GM21723 (cell line): ENCODE measurements around the gene TMPRSS7.
A peak's percentile ranks its signal among the peaks of the same experiment; 100 is the strongest.
"Not testable (repeated sequence)": the region's sequence is repeated elsewhere in the genome, so short reads cannot be mapped to it uniquely, and the experiment has no call there.

ENCODE experiments used
- ATAC-seq: cut with Tn5 transposase; IDR thresholded peaks from one replicate; pipeline ENCODE4 v1.9.1; 2021; ENCODE audit warnings: mild to moderate bottlenecking, moderate library complexity; ENCODE audit not compliant: unreplicated experiment

TMPRSS7 gene

DNA sequence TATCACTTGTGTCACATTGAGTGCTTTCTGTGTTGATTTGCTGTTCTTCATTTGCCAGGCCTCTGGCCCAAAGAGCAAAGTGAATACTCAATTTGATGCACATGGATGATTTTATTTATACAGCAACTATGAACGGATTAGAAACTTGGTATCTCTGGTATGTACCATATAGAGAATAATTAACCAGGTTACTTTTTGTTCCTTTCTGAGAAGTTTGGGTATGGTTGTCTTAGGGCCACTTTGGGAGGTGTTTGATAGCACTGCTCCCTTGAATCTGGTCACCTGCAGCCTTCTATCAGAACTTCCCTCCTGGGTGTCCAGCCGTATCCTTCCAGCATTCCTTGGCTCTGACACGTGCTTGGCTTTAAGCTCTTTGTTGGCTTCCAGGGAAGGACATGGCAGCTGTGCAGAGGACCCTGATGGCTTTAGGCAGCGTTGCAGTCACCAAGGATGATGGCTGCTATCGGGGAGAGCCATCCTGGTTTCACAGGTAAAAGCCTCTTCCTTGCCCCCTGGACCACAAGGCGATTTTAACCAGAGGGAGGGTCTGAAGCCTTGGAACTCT is 23.1 kb upstream of the TMPRSS7 start:
- no peak for ATAC-seq

DNA sequence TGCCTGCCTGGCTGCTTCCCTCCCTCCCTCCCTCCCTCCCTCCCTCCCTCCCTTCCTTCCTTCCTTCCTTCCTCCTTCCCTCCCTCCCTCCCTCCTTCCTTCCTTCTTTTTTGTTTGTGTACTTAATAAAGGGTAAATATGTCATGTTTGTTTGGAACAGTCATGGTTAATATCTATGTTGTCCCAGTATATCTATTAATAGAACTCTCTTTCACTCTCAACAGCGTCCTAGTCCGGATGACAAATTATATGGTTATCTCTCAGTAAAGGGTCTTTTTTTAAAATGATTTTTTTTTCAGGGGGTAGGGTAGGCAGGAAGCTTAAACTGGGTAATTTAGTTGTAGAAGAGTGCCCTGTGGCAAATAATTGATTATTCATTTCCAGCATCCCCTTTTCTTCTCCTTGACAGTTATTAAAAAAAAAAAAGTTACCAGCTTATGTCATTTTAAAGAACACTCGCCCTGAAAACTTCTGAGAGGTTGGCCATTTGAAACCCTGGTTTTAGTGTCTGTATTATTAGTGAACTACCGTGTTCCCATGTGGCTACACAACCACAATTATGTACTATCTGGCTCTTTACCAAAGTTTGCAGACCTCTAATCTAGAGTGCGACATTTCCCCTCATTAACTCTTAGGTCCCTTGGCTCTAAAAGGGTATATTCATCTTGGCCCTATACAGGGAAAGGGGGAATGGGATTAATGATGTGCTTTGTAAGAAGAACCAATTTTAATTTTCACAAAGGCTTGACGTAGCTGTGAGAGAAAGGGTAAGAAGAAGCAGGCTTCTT is 22.1 kb upstream of the TMPRSS7 start:
- no peak for ATAC-seq

DNA sequence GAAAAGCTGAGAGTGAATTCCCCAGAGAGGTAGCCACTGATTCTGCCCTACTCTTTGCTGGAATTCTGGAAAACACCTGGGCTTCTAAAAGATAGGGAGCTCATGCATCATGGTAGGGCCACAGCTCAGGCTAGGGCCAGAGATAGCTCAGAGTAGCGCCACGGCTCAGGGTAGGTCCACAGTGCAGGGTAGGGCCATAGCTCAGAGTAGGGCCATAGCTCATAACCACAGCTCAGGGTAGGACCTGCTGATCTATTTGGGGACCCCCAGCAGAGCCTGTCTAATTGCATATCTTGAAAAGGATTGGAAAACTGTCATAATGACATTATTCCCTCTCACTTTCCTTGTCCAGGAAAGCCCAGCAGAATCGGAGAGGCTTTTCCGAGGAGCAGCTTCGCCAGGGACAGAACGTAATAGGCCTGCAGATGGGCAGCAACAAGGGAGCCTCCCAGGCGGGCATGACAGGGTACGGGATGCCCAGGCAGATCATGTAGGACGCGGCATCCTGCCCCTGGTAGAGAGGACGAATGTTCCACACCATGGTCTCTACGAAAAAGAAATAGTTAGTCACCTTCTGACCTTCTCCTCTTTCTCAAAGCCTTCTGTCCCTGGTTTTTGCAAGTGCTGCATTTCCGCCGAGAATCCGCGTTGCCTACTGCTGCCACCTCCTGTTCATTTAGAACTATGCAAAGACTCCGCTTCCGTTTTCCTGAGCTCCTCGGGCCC is 21.3 kb upstream of the TMPRSS7 start:
- peak; percentile 93 for ATAC-seq

DNA sequence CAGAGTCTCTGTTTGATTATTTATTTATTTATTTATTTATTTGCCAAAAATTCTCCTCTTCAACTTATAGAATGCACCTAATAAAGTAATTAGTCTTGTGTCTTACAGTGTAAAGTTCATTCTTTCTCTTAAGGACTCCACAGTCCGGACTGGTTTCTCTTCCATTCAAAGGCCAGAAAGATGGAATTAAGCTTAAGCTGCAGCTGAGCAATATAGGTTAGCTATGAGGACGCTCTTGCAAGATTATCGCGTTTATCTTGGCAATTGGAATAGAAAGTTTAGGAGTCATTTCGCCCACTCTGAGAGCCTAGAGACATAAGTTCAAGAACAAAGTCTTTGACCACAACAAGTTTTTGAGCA is 20.8 kb upstream of the TMPRSS7 start:
- ATAC-seq = peak; percentile 46

DNA sequence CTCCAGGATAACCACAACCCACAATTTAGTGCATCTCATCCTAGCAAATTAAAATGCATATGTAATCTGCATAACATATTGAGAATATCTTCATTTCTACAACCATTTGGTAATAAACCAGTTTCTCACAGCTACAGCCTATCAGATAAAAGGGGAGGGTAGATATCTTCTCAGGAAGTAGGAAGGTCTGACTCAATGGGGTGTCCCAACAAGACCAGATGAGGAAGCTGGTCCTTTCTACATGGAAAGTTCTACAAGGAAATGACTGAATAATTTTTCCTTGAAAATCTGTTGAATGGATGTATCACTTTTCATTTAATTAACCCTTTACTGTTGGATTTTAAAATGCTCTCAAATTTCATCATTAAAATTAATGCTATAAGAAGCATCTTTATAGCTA is 17.4 kb upstream of the TMPRSS7 start:
- no peak for ATAC-seq

DNA sequence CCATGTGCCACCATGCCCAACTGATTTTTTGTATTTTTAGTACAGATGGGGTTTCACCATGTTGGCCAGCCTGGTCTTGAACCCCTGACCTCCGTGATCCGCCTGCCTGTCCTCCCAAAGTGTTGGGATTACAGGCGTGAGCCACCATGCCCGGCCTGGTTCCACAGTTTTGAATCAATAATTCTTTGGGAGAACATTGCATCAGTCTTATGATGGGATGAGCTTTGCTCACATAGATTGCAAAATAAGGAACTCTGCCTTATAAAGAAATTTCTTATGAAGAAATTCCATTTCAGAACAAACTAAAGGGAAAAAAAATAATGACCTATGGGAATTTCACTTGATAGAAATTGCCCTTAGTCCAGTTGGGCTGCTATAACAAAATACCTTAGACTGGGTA is 15.8 kb upstream of the TMPRSS7 start:
- ATAC-seq = no peak

DNA sequence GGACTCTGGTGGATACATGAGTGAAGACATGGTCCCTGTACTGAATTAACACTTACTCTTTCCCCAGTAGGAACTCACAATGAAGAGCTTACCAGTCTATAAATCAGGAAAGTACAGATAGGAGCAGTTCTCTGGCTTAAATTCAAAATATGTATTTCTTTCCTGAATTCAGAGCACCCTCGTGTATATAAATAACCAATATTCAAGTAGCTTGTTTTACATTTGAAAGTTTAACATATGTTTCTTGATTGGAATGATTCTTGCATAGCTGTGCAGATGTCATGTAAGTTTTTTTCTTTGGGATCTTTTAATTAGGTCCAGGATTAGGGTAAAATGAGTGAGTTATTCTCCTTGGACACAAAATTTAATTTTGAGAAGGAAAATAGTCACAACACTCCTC is 14.8 kb upstream of the TMPRSS7 start:
- ATAC-seq = no peak

DNA sequence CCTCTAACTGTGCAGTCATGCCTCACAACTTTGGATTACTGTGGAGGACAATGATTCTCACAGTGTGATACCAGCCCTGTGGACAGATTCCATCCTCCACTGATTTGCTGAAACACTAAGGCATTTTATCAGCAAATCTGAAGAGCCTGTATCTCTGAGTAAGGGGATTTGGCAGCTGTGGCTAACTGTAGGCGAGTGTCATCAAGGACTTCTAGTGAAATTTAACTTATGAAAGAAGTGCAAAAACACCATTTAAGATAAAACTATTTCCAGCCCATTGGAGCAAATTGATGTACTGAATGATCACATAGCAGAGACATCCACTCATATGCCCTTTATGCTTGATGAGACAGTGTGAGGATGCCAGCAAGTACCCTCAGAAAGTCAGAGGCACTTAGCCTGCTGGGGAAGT is 13.9 kb upstream of the TMPRSS7 start:
- ATAC-seq = no peak

DNA sequence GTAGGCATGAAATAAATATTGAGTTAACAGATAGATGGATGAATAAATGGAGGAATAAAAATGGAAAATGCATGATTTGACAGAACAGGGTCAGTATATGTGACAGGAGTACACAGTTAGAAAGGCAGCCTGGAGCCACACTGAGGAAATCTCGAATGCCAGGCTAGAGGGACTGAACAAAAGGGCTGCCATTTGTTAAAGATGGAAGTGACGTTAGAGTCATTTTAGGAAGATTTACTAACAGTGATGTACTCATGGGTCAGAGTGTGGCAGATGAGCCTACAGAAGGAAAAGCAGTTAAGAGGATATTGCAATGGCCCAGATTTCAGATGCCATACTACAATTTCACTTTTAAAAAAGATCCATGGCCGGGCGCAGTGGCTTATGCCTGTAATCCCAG is 7.4 kb upstream of the TMPRSS7 start:
- ATAC-seq = no peak

DNA sequence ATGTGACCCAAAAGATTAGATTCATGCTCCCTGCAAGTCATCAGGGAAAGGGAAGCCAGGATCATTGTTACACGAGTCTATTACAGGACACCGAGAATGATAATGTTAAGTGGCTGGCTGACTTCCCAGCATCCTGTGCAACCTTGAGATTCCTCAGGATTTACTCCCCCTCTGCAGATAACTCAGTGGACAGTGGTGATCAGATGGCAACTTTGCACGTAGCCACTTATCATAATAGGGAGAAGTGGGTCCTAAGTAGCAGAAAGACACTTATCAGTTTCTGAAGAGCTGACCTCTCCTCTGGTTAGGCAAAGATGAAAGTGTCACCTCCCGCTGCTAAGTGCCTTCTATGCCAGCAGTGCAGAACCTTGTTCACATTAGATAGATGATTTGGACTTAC is 6.7 kb upstream of the TMPRSS7 start:
- no peak for ATAC-seq

DNA sequence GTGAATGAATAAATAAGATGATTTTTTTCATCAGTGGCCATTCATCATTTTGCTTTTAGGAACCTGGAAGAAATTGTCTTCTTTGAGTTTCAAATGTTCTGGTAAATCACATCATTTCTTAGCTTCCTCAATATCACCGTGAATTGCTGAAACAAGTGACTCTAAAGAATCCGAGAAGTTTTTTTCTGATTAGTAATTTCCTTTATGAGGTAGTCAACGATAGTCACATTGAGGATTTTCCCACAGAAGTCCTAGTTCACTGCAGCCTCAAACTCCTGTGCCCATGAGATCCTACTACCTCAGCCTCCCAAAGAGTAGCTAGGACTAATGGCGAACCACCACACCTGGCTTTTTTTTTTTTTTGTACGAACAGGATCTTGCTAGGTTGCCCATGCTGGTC is 3.6 kb upstream of the TMPRSS7 start:
- no peak for ATAC-seq

DNA sequence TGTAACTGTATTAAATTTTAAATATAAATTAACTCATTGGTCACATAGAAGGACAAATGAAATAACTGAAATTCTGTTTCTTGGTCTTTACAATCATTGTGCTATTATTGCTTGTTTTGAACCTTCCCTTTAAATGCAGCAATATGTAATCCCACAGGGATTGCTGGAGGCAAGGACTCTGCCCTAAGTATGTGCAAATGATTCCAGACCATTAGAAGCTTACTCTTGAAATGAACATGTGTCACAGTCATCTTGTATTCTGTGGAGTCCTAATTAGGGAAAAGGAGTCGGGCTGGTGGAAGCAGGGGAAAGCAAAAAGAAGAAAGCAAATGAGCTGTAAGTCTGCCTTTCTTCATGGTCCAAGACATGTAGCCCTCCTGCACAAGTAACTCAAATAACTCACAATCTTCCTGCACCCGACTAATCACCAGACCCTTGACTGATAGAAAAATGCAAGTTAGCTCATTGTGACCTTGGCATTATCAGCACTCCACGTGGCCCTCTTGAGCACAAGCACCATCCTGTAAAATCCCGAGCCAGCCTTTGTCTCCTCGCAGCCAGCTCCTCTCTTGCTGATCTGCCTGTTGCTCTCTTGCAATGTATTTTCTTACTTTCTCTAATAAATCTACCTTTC is 2.3 kb upstream of the TMPRSS7 start:
- ATAC-seq = no peak

DNA sequence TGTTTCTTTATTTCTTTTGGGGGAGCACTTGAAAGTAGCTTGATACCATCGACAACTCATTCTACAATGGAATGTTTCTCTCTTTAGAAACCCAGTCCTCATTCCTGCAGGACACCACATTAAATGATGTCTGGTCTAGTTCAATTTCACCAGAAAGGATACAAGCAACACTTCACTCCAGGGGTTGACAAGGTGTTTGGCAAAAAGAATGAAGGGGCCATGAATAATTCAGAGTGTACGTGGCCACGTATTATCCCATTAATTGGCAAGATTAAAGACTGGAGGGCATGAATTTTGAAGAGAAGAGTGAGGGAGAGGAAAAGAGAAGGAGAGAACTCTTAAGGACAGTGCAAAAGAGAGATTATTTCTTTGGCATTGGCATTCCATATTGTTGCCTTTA is 705 bp downstream of the TMPRSS7 start:
- ATAC-seq = no peak

DNA sequence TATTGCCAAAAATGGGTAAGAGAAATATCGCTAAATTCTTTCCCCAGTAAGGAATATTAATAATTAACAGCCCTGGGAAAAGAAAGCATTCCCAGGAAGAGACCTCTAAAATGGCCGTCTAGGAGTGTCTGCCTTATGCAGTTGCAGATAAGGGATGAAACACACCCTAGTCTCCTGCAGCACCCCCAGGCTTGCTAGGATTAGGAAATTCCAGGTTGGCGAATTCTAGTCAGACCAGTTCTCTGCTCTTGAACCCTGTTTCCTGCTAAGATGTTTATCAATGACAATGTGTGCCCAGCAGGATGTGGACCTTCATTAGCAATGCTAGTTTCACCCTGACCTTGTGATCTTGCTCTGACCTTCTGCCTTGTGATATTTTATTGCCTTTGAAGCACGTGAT is 2.7 kb downstream of the TMPRSS7 start:
- ATAC-seq = not testable (repeated sequence)

DNA sequence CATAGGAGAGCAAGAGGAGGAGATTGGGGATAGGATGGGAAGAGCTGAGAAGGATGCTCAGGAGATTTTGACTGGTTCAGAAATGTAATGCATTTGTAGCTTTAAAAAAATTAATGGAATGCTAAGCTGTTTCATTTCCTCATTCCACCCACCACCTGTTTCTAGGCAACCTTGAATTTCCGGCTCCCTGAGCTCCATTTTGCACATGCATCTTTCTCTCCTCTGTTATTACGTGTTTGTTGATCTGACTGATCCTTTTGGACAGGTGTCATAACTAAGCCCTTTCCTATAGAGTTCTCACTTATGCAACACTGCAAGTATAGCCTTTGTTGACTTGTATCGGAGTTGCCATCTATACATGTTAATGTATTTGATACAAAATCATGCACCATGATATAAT is 4.3 kb downstream of the TMPRSS7 start:
- ATAC-seq = peak; percentile 54

DNA sequence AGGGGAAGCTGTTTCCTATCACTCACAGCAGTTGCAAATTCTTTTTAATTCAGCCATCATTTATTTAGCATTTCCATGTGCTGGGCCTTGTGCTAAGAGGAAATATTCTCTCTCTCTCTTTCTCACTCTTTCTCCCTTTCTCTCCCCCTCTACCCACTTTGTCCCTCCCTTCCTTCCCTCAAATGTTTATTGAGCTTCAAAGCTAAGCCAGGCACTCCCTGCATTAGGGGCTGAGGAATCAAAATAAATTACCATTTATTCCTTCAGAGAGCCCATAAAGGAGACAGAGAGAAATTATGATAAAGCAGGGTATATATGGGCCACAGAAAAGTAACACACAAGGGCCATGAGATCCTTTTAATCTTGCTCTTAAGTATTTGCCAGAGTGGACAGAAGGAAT is 6.8 kb downstream of the TMPRSS7 start:
- ATAC-seq = no peak

DNA sequence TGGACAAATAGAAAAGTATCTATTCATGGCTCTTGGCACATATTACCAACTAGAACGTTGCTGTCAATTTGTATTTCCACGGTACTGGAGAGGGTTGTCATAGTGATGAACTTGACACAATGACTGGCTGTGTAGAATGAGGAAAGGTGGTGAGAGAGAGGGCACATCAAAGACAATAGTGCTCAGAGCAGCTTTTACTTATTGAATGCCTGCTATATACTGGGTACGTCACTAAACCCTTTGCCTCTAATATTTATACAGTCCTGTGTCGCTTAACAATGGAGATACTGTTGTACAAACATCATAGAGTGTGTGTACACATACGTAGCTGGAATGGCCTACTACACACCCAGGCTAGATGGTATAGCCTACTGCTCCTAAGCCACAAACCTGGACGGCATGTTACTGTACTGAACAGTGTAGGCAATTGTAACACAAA is 8.3 kb downstream of the TMPRSS7 start:
- ATAC-seq = no peak

DNA sequence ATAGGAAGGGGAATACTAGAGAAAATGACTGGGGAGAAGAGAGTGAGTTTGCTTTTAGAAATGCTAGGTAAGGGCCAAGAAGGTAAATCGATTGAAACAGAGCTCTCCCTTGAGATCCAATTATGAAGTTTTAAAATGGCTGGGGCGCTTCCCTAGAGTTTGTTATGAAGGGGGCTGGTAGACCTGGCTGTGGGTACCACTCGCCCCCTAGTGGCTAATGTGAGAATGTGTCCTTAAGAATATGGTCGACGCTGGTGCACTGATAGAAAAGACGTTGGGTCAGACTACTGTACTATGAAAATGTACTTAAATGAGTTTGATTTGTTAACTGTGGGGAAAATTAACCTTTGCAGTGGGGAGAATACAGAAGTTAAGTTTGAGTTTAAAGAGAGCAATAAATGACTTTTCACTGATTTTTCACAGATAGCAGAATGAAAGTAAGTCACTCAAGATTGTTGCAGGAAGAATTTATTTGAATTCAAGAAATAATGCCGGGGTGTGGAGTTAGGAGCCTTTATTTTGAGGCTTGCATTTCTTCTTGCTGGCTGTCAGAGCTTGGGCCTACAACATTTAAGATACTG is 9.2 kb downstream of the TMPRSS7 start:
- peak; percentile 96 for ATAC-seq

DNA sequence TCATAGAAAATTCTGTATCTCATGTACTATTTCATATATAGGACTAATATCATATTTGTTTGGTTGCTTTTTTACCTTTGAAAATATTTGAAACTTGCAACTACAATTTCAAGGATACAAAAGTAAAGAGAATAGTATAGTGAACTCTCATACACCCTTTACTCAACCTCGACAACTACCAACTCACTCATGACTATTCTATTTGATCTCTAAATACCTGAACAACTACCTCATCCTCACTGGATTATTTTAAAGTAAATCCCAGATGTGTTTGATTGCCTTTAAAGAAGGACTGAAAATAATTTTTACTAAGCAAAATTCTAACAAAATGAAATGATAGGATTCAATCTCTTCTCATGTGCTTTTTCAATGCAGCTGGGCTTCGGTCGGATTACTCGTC is 12.1 kb downstream of the TMPRSS7 start:
- no peak for ATAC-seq

DNA sequence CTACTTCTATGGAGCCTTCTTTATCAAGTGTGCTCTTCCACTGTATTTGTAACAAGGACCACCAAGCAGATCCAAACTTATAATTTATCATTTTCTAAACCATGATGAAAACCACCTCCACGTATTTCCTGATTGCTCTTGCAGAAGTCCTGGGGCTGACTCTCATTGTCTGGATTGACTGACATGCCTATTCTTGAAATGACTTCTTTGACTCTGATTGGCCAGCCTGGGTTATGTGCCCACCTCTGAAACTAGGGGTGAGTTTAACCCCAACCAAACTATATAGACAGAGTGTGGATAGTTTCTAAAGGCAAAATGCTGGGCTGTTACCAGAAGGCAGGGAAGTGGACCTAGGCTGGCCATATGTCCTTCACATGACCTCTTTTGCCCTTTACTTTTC is 12.7 kb downstream of the TMPRSS7 start:
- no peak for ATAC-seq

DNA sequence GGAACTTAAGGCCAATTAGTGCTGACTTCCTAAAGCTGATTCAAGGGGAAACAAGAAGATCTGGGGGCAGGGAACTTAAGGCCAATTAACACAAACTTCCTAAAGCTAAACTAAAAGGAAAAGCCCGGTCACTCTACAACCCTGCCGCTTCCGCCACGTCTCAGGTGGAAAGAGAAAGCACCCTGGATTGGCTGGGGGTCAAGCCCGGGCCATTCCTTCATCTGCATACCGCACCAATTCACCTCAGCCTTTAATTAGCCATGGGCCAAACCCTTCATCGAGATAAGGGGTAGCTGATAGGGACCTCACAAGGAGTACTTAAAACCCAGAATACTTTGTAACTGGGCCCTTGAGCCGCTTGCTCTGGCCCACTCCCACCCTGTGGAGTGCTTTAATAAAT is 14.4 kb downstream of the TMPRSS7 start:
- no peak for ATAC-seq
